Measurements from ENCODE around the gene IQCM.
"Not testable (repeated sequence)": the region's sequence is repeated elsewhere in the genome, so short reads cannot be mapped to it uniquely, and the experiment has no call there.

Gene IQCM

GRCh38 chr4:149343614-149344013 lies 472.0 kb downstream of the IQCM start:
- Histone ChIP-seq H3K9me3 (ENCODE audit: control extremely low read depth in 1 of 5, control insufficient read depth in 4 of 5, insufficient read depth in 2 of 5, low read depth in 1 of 5, low read length in 4 of 5) (no peaks in the 10 kb centered on the region), H3K4me1 (ENCODE audit: control extremely low read depth in 1 of 4, control insufficient read depth in 4 of 4, insufficient read depth in 4 of 4, low read length in 3 of 4) (no peaks in the 10 kb centered on the region), H3K27ac (ENCODE audit: insufficient read depth in 1 of 2, low read depth in 1 of 2, low read length in 2 of 2, poor library complexity in 1 of 2, severe bottlenecking in 2 of 2) (no peak overlapping the region), H3K27me3 (replicated peaks in 2 of 5; ENCODE audit: control insufficient read depth in 4 of 5, insufficient read depth in 5 of 5, low read length in 4 of 5) (no peaks in the 10 kb centered on the region), H3K4me3 (ENCODE audit: control insufficient read depth in 1 of 7, extremely low read depth in 1 of 7, insufficient read depth in 4 of 7, low read depth in 2 of 7, low read length in 6 of 7) (no peak overlapping the region), H3K36me3 (ENCODE audit: control insufficient read depth in 4 of 4, insufficient read depth in 4 of 4, low read length in 3 of 4) (no peaks in the 10 kb centered on the region)
- POLR2A ChIA-PET, result no interaction called here
- DNase-seq, result no peak
- CTCF ChIA-PET, result no interaction called here

- DNase-seq; H3K4me1 ChIP-seq (ENCODE audit: control extremely low read depth in 1 of 4, control insufficient read depth in 4 of 4, insufficient read depth in 4 of 4, low read length in 3 of 4); H3K9me3 ChIP-seq (ENCODE audit: control extremely low read depth in 1 of 5, control insufficient read depth in 4 of 5, insufficient read depth in 2 of 5, low read depth in 1 of 5, low read length in 4 of 5); H3K4me3 ChIP-seq (ENCODE audit: control insufficient read depth in 1 of 7, extremely low read depth in 1 of 7, insufficient read depth in 4 of 7, low read depth in 2 of 7, low read length in 6 of 7); H3K27ac ChIP-seq (ENCODE audit: insufficient read depth in 1 of 2, low read depth in 1 of 2, low read length in 2 of 2, poor library complexity in 1 of 2, severe bottlenecking in 2 of 2); H3K36me3 ChIP-seq (ENCODE audit: control insufficient read depth in 4 of 4, insufficient read depth in 4 of 4, low read length in 3 of 4); POLR2A ChIA-PET; H3K27me3 ChIP-seq (replicated peaks in 2 of 5; ENCODE audit: control insufficient read depth in 4 of 5, insufficient read depth in 5 of 5, low read length in 4 of 5); CTCF ChIA-PET: not testable (repeated sequence)
- WGBS (ENCODE audit: insufficient coverage), result 84% methylated on average over 4 of the region's 5 CpGs
These were observed 474.5 kb downstream of the IQCM start for GRCh38 chr4:149341117-149341516.

GRCh38 chr4:149328161-149328560 lies 487.5 kb downstream of the IQCM start:
- Histone ChIP-seq H3K4me1 (ENCODE audit: control extremely low read depth in 1 of 4, control insufficient read depth in 4 of 4, insufficient read depth in 4 of 4, low read length in 3 of 4) (no peaks in the 10 kb centered on the region), H3K36me3 (ENCODE audit: control insufficient read depth in 4 of 4, insufficient read depth in 4 of 4, low read length in 3 of 4) (no peaks in the 10 kb centered on the region), H3K9me3 (ENCODE audit: control extremely low read depth in 1 of 5, control insufficient read depth in 4 of 5, insufficient read depth in 2 of 5, low read depth in 1 of 5, low read length in 4 of 5) (no peaks in the 10 kb centered on the region), H3K27ac (ENCODE audit: insufficient read depth in 1 of 2, low read depth in 1 of 2, low read length in 2 of 2, poor library complexity in 1 of 2, severe bottlenecking in 2 of 2) (no peak overlapping the region), H3K27me3 (replicated peaks in 2 of 5; ENCODE audit: control insufficient read depth in 4 of 5, insufficient read depth in 5 of 5, low read length in 4 of 5) (no peaks in the 10 kb centered on the region), H3K4me3 (ENCODE audit: control insufficient read depth in 1 of 7, extremely low read depth in 1 of 7, insufficient read depth in 4 of 7, low read depth in 2 of 7, low read length in 6 of 7) (no peak overlapping the region)
- DNase-seq, result no peak
- CTCF ChIA-PET, result no interaction called here
- POLR2A ChIA-PET, result no interaction called here
- no CpG with 5 or more reads among the region's 3 CpGs for WGBS (ENCODE audit: insufficient coverage)

GRCh38 chr4:149322203-149322602 lies 493.4 kb downstream of the IQCM start:
- H3K27me3 ChIP-seq (replicated peaks in 2 of 5; ENCODE audit: control insufficient read depth in 4 of 5, insufficient read depth in 5 of 5, low read length in 4 of 5), result no peaks in the 10 kb centered on the region
- CTCF ChIA-PET, result no interaction called here
- DNase-seq, result no peak
- no CpG with 5 or more reads among the region's 1 CpG for WGBS (ENCODE audit: insufficient coverage)
- no peaks in the 10 kb centered on the region for H3K4me1 ChIP-seq (ENCODE audit: control extremely low read depth in 1 of 4, control insufficient read depth in 4 of 4, insufficient read depth in 4 of 4, low read length in 3 of 4)
- no peaks in the 10 kb centered on the region for H3K36me3 ChIP-seq (ENCODE audit: control insufficient read depth in 4 of 4, insufficient read depth in 4 of 4, low read length in 3 of 4)
- H3K27ac ChIP-seq (ENCODE audit: insufficient read depth in 1 of 2, low read depth in 1 of 2, low read length in 2 of 2, poor library complexity in 1 of 2, severe bottlenecking in 2 of 2), result no peak overlapping the region
- H3K9me3 ChIP-seq (ENCODE audit: control extremely low read depth in 1 of 5, control insufficient read depth in 4 of 5, insufficient read depth in 2 of 5, low read depth in 1 of 5, low read length in 4 of 5), result peaks cover 0 to 3% (median 0%) of the 10 kb centered on the region in 5 experiments
- no peak overlapping the region for H3K4me3 ChIP-seq (ENCODE audit: control insufficient read depth in 1 of 7, extremely low read depth in 1 of 7, insufficient read depth in 4 of 7, low read depth in 2 of 7, low read length in 6 of 7)
- POLR2A ChIA-PET, result no interaction called here

- no peak overlapping the region for H3K4me3 ChIP-seq (ENCODE audit: control insufficient read depth in 1 of 7, extremely low read depth in 1 of 7, insufficient read depth in 4 of 7, low read depth in 2 of 7, low read length in 6 of 7)
- no peaks in the 10 kb centered on the region for H3K27me3 ChIP-seq (replicated peaks in 2 of 5; ENCODE audit: control insufficient read depth in 4 of 5, insufficient read depth in 5 of 5, low read length in 4 of 5)
- no peak for DNase-seq
- no peak overlapping the region for H3K27ac ChIP-seq (ENCODE audit: insufficient read depth in 1 of 2, low read depth in 1 of 2, low read length in 2 of 2, poor library complexity in 1 of 2, severe bottlenecking in 2 of 2)
- H3K36me3 ChIP-seq (ENCODE audit: control insufficient read depth in 4 of 4, insufficient read depth in 4 of 4, low read length in 3 of 4), result no peaks in the 10 kb centered on the region
- ChIA-PET CTCF (no interaction called here), POLR2A (no interaction called here)
- no CpG with 5 or more reads among the region's 1 CpG for WGBS (ENCODE audit: insufficient coverage)
- H3K4me1 ChIP-seq (ENCODE audit: control extremely low read depth in 1 of 4, control insufficient read depth in 4 of 4, insufficient read depth in 4 of 4, low read length in 3 of 4), result no peaks in the 10 kb centered on the region
- H3K9me3 ChIP-seq (ENCODE audit: control extremely low read depth in 1 of 5, control insufficient read depth in 4 of 5, insufficient read depth in 2 of 5, low read depth in 1 of 5, low read length in 4 of 5), result peaks cover 0 to 3% (median 0%) of the 10 kb centered on the region in 5 experiments
These were observed 494.2 kb downstream of the IQCM start for GRCh38 chr4:149321438-149321837.

GRCh38 chr4:149311076-149311475 lies 504.6 kb downstream of the IQCM start:
- Histone ChIP-seq H3K36me3 (ENCODE audit: control insufficient read depth in 4 of 4, insufficient read depth in 4 of 4, low read length in 3 of 4) (no peaks in the 10 kb centered on the region), H3K27me3 (replicated peaks in 2 of 5; ENCODE audit: control insufficient read depth in 4 of 5, insufficient read depth in 5 of 5, low read length in 4 of 5) (no peaks in the 10 kb centered on the region), H3K9me3 (ENCODE audit: control extremely low read depth in 1 of 5, control insufficient read depth in 4 of 5, insufficient read depth in 2 of 5, low read depth in 1 of 5, low read length in 4 of 5) (peaks cover 0 to 1% (median 0%) of the 10 kb centered on the region in 5 experiments), H3K27ac (ENCODE audit: insufficient read depth in 1 of 2, low read depth in 1 of 2, low read length in 2 of 2, poor library complexity in 1 of 2, severe bottlenecking in 2 of 2) (no peak overlapping the region), H3K4me3 (ENCODE audit: control insufficient read depth in 1 of 7, extremely low read depth in 1 of 7, insufficient read depth in 4 of 7, low read depth in 2 of 7, low read length in 6 of 7) (no peak overlapping the region), H3K4me1 (ENCODE audit: control extremely low read depth in 1 of 4, control insufficient read depth in 4 of 4, insufficient read depth in 4 of 4, low read length in 3 of 4) (no peaks in the 10 kb centered on the region)
- ChIA-PET POLR2A (no interaction called here), CTCF (no interaction called here)
- 71% methylated on average over 1 of the region's 4 CpGs for WGBS (ENCODE audit: insufficient coverage)
- DNase-seq, result no peak

GRCh38 chr4:149306537-149306936 lies 509.1 kb downstream of the IQCM start:
- Histone ChIP-seq H3K4me1 (ENCODE audit: control extremely low read depth in 1 of 4, control insufficient read depth in 4 of 4, insufficient read depth in 4 of 4, low read length in 3 of 4) (no peaks in the 10 kb centered on the region), H3K27ac (ENCODE audit: insufficient read depth in 1 of 2, low read depth in 1 of 2, low read length in 2 of 2, poor library complexity in 1 of 2, severe bottlenecking in 2 of 2) (no peak overlapping the region), H3K36me3 (ENCODE audit: control insufficient read depth in 4 of 4, insufficient read depth in 4 of 4, low read length in 3 of 4) (no peaks in the 10 kb centered on the region), H3K9me3 (ENCODE audit: control extremely low read depth in 1 of 5, control insufficient read depth in 4 of 5, insufficient read depth in 2 of 5, low read depth in 1 of 5, low read length in 4 of 5) (peaks cover 0 to 1% (median 0%) of the 10 kb centered on the region in 5 experiments), H3K27me3 (replicated peaks in 2 of 5; ENCODE audit: control insufficient read depth in 4 of 5, insufficient read depth in 5 of 5, low read length in 4 of 5) (no peaks in the 10 kb centered on the region), H3K4me3 (ENCODE audit: control insufficient read depth in 1 of 7, extremely low read depth in 1 of 7, insufficient read depth in 4 of 7, low read depth in 2 of 7, low read length in 6 of 7) (no peak overlapping the region)
- CTCF ChIA-PET, result no interaction called here
- DNase-seq, result no peak
- POLR2A ChIA-PET, result no interaction called here
